Measurements from ENCODE around the gene MKRN1.
"Not testable (repeated sequence)": the region's sequence is repeated elsewhere in the genome, so short reads cannot be mapped to it uniquely, and the experiment has no call there.

MKRN1 gene

GRCh38 chr7:140479062-140479738 is at the start of gene MKRN1:
TSS of gene MKRN1 (minus strand) at chr7:140479505. CDS start at chr7:140479344, 161 bp downstream.
- peak; percentile 84 for DNase-seq (ENCODE audit: low read depth)

GRCh38 chr7:140526787-140527664 is 47.7 kb upstream of the MKRN1 start:
- no peak for DNase-seq (ENCODE audit: low read depth)

DNA sequence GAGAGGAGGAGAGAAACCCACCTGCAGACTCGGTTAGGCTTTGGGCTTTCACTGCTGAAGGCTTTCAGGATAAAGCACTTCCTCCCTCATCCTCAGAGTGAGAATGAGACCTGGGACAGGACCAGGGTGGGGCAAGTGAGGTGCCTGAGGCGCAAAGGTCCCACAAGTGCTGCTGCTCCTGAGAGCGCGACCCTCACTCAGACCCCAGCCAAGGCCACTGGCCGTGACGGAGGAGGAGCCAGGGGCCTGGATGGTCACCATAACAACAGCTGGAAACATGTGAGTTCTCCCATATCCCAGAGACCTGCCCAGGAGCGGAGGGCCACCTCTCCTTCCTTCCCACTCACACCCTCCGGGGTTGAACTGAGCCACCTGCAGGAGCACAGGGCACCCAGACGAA is 46.9 kb upstream of the MKRN1 start:
- no peak for DNase-seq (ENCODE audit: low read depth)

GRCh38 chr7:140525743-140526142 is 46.4 kb upstream of the MKRN1 start:
- no peak for DNase-seq (ENCODE audit: low read depth)

DNA sequence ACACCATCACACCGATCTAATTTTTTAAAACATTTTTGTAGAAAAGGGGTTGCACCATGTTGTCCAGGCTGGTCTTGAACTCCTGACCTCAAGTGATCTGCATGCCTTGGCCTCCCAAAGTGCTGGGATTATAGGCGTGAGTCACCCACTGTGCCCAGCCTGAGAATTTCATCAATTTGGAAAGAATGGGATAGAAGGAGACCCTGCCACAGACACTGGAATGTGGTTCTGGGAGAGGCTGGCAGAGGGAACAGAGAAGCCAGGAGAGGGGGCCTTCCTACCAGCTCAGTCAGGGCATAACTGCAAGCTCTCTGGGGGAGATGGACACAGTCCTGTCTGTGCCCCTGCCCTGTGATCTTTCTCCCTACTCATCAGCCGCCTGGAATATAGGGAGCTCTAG is 42.1 kb upstream of the MKRN1 start:
- no peak for DNase-seq (ENCODE audit: low read depth)

- no peak for DNase-seq (ENCODE audit: low read depth)
Observed at GRCh38 chr7:140519007-140519399, 39.7 kb upstream of the MKRN1 start.

GRCh38 chr7:140518370-140519006 is 39.2 kb upstream of the MKRN1 start:
- DNase-seq (ENCODE audit: low read depth): no peak

DNA sequence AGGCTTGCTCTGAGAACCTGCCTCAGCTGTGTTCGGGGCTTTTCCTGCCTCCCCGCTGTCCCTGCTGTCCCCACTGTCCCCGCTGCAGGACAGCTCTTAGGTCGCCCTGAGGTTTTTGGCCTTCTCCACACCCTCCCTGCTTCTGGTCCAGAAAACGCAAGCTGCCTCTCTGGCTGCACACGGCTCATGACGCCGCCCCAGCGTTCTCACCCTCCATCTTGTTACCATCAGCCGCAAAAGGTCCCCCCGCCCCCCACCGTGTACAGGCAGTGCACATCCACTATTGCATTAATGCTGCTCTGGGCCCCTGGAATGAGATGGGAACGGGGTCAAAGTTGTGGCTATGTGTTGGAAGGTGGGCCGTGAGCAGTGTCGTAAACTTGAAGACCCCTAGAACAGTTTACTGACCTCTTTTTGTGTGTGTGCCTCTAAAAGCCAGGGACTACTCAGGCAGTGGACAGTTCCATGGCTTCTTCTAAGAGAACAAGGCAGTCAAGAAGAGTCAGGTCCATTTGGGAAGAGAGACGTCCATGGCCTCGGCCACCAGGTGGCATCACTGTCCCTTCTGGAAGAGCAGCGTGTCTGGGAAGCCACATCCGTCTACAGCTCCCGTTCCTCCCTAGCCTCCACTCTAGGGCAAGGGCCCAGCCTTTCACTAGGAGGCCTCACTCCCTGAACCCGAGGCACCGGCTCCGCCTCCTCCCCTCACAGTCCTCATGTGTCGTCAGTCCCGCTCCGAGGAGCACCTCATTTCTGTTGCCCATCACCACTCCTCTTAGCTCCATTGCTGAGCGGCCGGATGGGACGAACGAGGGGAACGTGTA is 38.5 kb upstream of the MKRN1 start:
- peak; percentile 3 for DNase-seq (ENCODE audit: low read depth)

- DNase-seq (ENCODE audit: low read depth): no peak
Observed at GRCh38 chr7:140512317-140513000, 33.2 kb upstream of the MKRN1 start.

- DNase-seq (ENCODE audit: low read depth): no peak
Observed at GRCh38 chr7:140509789-140510188, 30.5 kb upstream of the MKRN1 start.

- DNase-seq (ENCODE audit: low read depth): not testable (repeated sequence)
Observed at GRCh38 chr7:140507556-140507955, 28.3 kb upstream of the MKRN1 start.

DNA sequence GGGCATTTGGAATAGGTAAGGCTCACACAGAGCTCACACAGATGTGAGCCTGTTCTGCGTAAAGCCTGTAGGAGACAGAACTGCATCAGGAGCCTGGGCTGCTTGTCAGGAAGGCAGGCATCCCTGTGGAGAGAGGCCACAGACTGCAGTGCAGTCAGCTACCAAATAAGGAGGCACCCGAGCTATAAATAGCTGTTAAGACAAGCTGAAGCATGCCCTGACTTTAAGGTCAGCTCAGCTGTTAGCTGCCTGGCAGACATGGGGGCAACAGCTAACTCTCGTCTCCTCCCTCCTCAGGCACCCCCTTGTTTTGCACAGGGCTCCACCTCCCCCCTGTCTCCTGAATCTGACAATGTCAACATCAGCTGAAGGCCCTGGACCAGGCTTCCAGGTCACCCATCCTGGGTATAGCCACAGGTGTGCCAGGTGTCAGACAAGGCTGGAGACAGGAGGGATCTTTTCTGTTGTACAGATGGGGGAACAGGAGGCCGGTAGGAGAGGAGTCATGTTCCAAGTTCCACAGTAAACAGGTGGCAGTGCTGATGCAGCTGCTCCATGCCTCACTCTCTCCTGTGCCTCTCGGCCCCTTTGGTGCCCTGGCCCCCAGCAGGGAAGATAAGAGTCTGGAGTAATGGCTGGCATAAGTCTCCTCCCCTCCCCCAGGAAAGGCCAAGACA is 27.6 kb upstream of the MKRN1 start:
- no peak for DNase-seq (ENCODE audit: low read depth)

GRCh38 chr7:140501966-140502365 is 22.7 kb upstream of the MKRN1 start:
- no peak for DNase-seq (ENCODE audit: low read depth)

- not testable (repeated sequence) for DNase-seq (ENCODE audit: low read depth)
Observed at GRCh38 chr7:140497807-140498206, 18.5 kb upstream of the MKRN1 start.

DNA sequence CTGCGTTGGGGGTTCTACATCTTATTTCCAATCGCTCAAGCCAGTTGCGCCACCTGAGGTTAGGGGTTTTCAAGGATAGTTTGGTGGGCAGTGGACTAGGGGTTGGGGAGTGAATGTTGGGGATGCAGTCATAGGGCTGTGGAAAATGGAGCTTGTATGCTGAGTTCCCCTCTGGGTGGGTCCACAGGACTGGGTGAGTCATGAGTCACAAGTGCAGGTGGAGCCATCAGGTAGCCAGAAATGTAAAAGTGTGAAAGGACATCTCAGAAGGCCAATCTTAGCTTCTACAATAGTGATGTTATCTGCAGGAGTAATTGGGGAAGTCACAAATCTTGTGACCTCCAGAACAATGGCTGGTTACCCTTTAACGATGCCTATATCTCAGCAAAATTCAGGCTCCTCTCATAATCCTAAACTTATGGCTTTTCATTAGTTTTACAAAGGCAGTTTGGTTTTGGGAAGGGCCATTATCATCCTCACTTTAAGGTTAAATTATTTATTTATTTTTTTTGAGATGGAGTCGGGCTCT is 18.0 kb upstream of the MKRN1 start:
- DNase-seq (ENCODE audit: low read depth): no peak

- no peak for DNase-seq (ENCODE audit: low read depth)
Observed at GRCh38 chr7:140495514-140496097, 16.3 kb upstream of the MKRN1 start.

DNA sequence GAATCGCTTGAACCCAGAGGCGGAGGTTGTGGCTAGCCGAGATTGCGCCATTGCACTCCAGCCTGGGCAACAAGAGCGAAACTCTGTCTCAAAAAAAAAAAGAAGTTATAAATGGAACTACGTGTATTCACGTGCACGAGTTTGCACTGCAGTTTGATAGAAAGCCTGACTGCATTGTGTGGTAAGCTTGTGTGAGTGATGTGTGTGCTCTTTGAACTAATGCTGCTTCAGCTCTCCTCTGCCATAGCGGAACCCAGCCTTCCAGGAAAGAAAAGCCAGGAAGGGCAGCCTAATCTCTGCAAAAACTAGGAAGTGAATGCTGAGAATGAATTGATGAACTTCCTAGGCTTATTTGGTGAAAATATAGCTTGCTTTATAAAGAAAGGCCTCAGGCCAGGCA is 15.6 kb upstream of the MKRN1 start:
- DNase-seq (ENCODE audit: low read depth): no peak

- DNase-seq (ENCODE audit: low read depth): no peak
Observed at GRCh38 chr7:140489026-140489359, 9.7 kb upstream of the MKRN1 start.

DNA sequence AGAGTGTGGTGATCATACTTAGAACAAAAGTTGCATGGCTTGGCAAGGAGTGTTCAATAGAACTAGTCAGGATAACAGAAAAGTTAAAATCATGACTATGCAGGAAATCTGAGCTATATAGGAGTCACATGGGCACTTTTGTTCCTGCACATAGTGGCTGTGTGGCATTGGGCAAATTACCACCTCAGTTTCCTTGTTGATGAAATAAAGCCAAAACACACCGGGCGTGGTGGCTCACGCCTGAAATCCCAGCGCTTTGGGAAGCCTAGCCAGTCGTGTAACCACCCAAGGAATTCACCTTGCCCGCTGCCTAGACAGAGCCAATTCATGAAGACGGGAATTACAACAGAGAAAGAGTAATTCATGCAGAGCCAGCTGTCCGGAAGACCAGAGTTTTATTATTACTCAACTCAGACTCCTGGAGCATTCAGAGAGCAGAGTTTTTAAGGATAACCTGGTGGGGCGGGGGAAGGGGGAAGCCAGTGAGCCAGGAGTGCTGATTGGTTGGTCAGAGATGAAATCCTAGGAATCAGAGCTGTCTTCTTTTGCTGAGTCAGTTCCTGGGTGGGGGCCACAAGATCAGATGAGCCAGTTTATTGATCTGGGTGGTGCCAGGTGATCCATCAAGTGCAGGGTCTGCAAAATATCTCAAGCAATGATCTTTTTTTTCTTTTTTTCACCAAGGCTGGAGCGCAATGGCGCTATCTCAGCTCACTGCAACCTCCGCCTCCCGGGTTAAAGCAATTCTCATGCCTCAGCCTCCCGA is 6.4 kb upstream of the MKRN1 start:
- no peak for DNase-seq (ENCODE audit: low read depth)

All from T-helper 22 cell (primary cell).